OCI-LY1 (cell line): ENCODE results near the gene PRKCH.

ENCODE experiments used
- CTCF ChIP-seq: fragments of 200-600 bp; sonication (generic), shearing (Covaris generic); IDR thresholded peaks from 2 replicates; pipeline ENCODE4 v1.5.1; 2017; ENCODE audit warnings: mild to moderate bottlenecking, antibody characterized with exemption, low read length, moderate library complexity, mixed read lengths
- EZH2 ChIP-seq: fragments of 200-600 bp; sonication (generic), shearing (Covaris generic); IDR thresholded peaks from 2 replicates; pipeline ENCODE4 v1.8.0; 2017; ENCODE audit warnings: borderline replicate concordance, mixed run types, mild to moderate bottlenecking, antibody characterized with exemption, low read length, moderate library complexity, mixed read lengths

DNA sequence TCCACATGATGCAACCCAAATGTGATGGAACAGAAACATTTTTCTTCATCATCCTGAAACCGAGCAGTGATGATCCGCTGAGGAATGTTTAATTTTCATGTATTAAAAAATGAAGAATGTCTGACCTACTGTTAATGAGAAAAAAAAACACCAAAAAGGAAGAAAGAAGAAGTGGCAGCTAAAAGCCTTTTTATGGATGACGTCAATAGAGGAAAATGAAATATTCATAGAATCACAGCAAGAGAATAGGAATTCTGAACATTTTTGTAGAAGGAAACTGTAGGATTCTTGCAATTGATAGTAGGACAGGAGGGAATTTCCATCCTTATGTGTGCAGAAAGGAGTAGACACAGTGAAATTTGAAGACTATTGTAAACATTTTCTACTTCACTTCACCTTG is 112.9 kb downstream of the PRKCH start:
- TF ChIP-seq CTCF (no peak), EZH2 (no peak)
